K562 (cell line): ENCODE results near the gene CYFIP2. TPM values are rescaled to one million over a fixed set of nuclear protein-coding genes. Genes with fewer than 3 reads are reported as not detected.

Experiments
- ATF1 ChIP-seq, 2 experiments: fragments of 450-650 bp in 1 of 2; IDR thresholded peaks; 2 replicates each; pipeline ENCODE4 v1.6.1; 2016; ENCODE audit warnings: missing compliant biosample characterization in 1 of 2, missing genetic modification characterization in 1 of 2
- PCBP2 ChIP-seq: fragments of 200-400 bp; formaldehyde crosslinking; IDR thresholded peaks from 2 replicates; pipeline ENCODE4 v1.6.1; 2018; ENCODE audit warnings: low read length, low read depth, mild to moderate bottlenecking, moderate library complexity; ENCODE audit not compliant: poor library complexity, severe bottlenecking
- TBL1XR1 ChIP-seq, 2 experiments: IDR thresholded peaks; 2 replicates each; pipeline ENCODE4 v1.6.1; 2012; ENCODE audit warnings: improper control_type of control experiment in 2 of 2, low read length in 2 of 2, mild to moderate bottlenecking in 1 of 2
- ZNF197 ChIP-seq: fragments of 200-800 bp; sonication (Bioruptor generic); IDR thresholded peaks from 2 replicates; pipeline ENCODE4 v1.6.1; 2016; ENCODE audit warnings: low read depth, missing genetic modification characterization, missing compliant biosample characterization
- polyA plus RNA-seq, 8 experiments: library from polyadenylated mRNA; depleted of rRNA in 4 of 8; stranded (reverse) in 5 of 8; unstranded in 3 of 8; fragments of >200 nt; fragmentation: Nextera tagmentation in 2 of 8; fragmentation: Illumina TruSeq in 1 of 8; extraction: Ambion mirVana in 2 of 8; extraction: Trizol in 1 of 8; gene quantifications; 2 replicates each; pipeline versions ENCODE4 v1.2.1 to v1.2.3, GENCODE V29; 2011 to 2014; ENCODE audit warnings: inconsistent platforms in 1 of 8, missing spikeins in 1 of 8
- total RNA-seq, 7 experiments: library from RNA; depleted of rRNA in 6 of 7; stranded (reverse); fragments of >200 nt in 6 of 7; fragmentation: Illumina TruSeq in 2 of 7; extraction: Trizol in 2 of 7; gene quantifications; 2 replicates each; pipeline versions ENCODE4 v1.2.1 to v1.2.3, GENCODE V29; 2011 to 2021; ENCODE audit warnings: low replicate concordance in 1 of 7
- TF ChIP-seq, protein P1 (sequence below): fragments of 200-600 bp; sonication (generic); IDR thresholded peaks from one replicate; pipeline ENCODE4 v1.6.1; 2012; ENCODE audit warnings: mild to moderate bottlenecking, low read depth, low read length, inconsistent platforms
- TF ChIP-seq, protein P2 (sequence below): fragments of 250-450 bp; sonication (Bioruptor Pico); IDR thresholded peaks from 2 replicates; pipeline ENCODE4 v1.8.0; 2022; ENCODE audit warnings: inconsistent platforms

Gene CYFIP2
- total and polyA plus RNA-seq, 9 of the 15 experiments (the other 6 are each of a cell fraction or from before 2014, with no cell fraction given), result 0.76 to 2.9 (median 1.4) TPM; not detected in 1

DNA sequence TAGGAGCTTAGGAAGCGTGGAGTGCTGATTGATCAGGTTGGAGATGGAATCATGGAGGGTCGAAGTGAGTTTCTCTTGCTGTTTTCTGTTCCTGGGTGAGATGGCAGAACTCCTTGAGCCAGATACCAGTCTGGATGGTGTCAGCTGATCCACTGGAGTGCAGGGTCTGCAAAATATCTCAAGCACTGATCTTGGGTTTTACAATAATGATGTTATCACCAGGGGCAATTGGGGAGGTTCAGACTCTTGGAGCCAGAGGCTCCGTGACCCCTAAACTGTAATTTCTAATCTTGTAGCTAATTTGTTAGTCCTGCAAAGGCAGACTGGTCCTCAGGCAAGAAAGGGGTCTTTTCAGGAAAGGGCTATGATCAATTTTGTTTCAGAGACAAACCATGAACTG, 114.1 kb downstream of the CYFIP2 start (continued):
- TF ChIP-seq, protein P1, sequence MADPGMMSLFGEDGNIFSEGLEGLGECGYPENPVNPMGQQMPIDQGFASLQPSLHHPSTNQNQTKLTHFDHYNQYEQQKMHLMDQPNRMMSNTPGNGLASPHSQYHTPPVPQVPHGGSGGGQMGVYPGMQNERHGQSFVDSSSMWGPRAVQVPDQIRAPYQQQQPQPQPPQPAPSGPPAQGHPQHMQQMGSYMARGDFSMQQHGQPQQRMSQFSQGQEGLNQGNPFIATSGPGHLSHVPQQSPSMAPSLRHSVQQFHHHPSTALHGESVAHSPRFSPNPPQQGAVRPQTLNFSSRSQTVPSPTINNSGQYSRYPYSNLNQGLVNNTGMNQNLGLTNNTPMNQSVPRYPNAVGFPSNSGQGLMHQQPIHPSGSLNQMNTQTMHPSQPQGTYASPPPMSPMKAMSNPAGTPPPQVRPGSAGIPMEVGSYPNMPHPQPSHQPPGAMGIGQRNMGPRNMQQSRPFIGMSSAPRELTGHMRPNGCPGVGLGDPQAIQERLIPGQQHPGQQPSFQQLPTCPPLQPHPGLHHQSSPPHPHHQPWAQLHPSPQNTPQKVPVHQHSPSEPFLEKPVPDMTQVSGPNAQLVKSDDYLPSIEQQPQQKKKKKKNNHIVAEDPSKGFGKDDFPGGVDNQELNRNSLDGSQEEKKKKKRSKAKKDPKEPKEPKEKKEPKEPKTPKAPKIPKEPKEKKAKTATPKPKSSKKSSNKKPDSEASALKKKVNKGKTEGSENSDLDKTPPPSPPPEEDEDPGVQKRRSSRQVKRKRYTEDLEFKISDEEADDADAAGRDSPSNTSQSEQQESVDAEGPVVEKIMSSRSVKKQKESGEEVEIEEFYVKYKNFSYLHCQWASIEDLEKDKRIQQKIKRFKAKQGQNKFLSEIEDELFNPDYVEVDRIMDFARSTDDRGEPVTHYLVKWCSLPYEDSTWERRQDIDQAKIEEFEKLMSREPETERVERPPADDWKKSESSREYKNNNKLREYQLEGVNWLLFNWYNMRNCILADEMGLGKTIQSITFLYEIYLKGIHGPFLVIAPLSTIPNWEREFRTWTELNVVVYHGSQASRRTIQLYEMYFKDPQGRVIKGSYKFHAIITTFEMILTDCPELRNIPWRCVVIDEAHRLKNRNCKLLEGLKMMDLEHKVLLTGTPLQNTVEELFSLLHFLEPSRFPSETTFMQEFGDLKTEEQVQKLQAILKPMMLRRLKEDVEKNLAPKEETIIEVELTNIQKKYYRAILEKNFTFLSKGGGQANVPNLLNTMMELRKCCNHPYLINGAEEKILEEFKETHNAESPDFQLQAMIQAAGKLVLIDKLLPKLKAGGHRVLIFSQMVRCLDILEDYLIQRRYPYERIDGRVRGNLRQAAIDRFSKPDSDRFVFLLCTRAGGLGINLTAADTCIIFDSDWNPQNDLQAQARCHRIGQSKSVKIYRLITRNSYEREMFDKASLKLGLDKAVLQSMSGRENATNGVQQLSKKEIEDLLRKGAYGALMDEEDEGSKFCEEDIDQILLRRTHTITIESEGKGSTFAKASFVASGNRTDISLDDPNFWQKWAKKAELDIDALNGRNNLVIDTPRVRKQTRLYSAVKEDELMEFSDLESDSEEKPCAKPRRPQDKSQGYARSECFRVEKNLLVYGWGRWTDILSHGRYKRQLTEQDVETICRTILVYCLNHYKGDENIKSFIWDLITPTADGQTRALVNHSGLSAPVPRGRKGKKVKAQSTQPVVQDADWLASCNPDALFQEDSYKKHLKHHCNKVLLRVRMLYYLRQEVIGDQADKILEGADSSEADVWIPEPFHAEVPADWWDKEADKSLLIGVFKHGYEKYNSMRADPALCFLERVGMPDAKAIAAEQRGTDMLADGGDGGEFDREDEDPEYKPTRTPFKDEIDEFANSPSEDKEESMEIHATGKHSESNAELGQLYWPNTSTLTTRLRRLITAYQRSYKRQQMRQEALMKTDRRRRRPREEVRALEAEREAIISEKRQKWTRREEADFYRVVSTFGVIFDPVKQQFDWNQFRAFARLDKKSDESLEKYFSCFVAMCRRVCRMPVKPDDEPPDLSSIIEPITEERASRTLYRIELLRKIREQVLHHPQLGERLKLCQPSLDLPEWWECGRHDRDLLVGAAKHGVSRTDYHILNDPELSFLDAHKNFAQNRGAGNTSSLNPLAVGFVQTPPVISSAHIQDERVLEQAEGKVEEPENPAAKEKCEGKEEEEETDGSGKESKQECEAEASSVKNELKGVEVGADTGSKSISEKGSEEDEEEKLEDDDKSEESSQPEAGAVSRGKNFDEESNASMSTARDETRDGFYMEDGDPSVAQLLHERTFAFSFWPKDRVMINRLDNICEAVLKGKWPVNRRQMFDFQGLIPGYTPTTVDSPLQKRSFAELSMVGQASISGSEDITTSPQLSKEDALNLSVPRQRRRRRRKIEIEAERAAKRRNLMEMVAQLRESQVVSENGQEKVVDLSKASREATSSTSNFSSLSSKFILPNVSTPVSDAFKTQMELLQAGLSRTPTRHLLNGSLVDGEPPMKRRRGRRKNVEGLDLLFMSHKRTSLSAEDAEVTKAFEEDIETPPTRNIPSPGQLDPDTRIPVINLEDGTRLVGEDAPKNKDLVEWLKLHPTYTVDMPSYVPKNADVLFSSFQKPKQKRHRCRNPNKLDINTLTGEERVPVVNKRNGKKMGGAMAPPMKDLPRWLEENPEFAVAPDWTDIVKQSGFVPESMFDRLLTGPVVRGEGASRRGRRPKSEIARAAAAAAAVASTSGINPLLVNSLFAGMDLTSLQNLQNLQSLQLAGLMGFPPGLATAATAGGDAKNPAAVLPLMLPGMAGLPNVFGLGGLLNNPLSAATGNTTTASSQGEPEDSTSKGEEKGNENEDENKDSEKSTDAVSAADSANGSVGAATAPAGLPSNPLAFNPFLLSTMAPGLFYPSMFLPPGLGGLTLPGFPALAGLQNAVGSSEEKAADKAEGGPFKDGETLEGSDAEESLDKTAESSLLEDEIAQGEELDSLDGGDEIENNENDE, result no peak
- TF ChIP-seq TBL1XR1 (IDR thresholded peaks at IDR 0.05; ENCODE audit: low read length in 2 of 2) (no peak), PCBP2 (no peak), ATF1 (CRISPR knock-in tag; IDR thresholded peaks at IDR 0.05) (no peak), ATF1 (tag; IDR thresholded peaks at IDR 0.05) (no peak), ZNF197 (CRISPR knock-in tag) (no peak)
- TF ChIP-seq, protein P2, sequence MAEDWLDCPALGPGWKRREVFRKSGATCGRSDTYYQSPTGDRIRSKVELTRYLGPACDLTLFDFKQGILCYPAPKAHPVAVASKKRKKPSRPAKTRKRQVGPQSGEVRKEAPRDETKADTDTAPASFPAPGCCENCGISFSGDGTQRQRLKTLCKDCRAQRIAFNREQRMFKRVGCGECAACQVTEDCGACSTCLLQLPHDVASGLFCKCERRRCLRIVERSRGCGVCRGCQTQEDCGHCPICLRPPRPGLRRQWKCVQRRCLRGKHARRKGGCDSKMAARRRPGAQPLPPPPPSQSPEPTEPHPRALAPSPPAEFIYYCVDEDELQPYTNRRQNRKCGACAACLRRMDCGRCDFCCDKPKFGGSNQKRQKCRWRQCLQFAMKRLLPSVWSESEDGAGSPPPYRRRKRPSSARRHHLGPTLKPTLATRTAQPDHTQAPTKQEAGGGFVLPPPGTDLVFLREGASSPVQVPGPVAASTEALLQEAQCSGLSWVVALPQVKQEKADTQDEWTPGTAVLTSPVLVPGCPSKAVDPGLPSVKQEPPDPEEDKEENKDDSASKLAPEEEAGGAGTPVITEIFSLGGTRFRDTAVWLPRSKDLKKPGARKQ (CRISPR knock-in tag), result no peak
